GM23338 (cell line): ENCODE measurements around the gene SH3PXD2B. TPM values are rescaled to one million over a fixed set of nuclear protein-coding genes. Genes with fewer than 3 reads are reported as not detected.

Source experiments
- ATAC-seq: fragments of 200-7000 bp; cut with Tn5 transposase; 3 replicates; pipeline ENCODE4 v1.9.1; 2020
- DNase-seq: peaks from one replicate; pipeline ENCODE4 v3.0.0-alpha.2; 2015; ENCODE audit warnings: low spot score
- H2AFZ ChIP-seq: fragments of 200-600 bp; sonication (generic); 2 replicates; pipeline ENCODE4 v1.8.0; 2016; ENCODE audit warnings: antibody characterized with exemption, mild to moderate bottlenecking, moderate library complexity
- H3F3A ChIP-seq: fragments of 200-600 bp; sonication (generic); replicated peaks from 2 replicates; pipeline ENCODE4 v1.8.0; 2017; ENCODE audit warnings: antibody characterized with exemption, mixed run types, low read depth
- H3K27ac ChIP-seq: fragments of 200-600 bp; sonication (generic); 2 replicates; pipeline ENCODE4 v1.6.1; 2016; ENCODE audit warnings: low read depth
- H3K27me3 ChIP-seq: fragments of 200-600 bp; sonication (generic); 2 replicates; pipeline ENCODE4 v1.8.0; 2016; ENCODE audit warnings: mild to moderate bottlenecking, mixed run types, moderate library complexity; ENCODE audit not compliant: insufficient read depth
- H3K36me3 ChIP-seq: fragments of 200-600 bp; sonication (generic); 2 replicates; pipeline ENCODE4 v1.8.0; 2016; ENCODE audit warnings: mild to moderate bottlenecking; ENCODE audit not compliant: insufficient read depth
- H3K4me1 ChIP-seq: fragments of 200-600 bp; sonication (generic); 2 replicates; pipeline ENCODE4 v1.8.0; 2016; ENCODE audit warnings: mild to moderate bottlenecking, moderate library complexity; ENCODE audit not compliant: insufficient read depth
- H3K4me2 ChIP-seq: fragments of 200-600 bp; sonication (generic); 2 replicates; pipeline ENCODE4 v1.7.1; 2017; ENCODE audit warnings: mixed run types
- H3K4me3 ChIP-seq: fragments of 200-600 bp; sonication (generic); 2 replicates; pipeline ENCODE4 v1.6.1; 2016; ENCODE audit warnings: mixed run types
- H3K79me2 ChIP-seq: fragments of 200-600 bp; sonication (generic); replicated peaks from 2 replicates; pipeline ENCODE4 v1.8.0; 2017; ENCODE audit warnings: mild to moderate bottlenecking; ENCODE audit not compliant: insufficient read depth
- H3K9me2 ChIP-seq: fragments of 200-600 bp; sonication (generic); 2 replicates; pipeline ENCODE4 v1.8.0; 2017; ENCODE audit not compliant: insufficient read depth
- H4K20me1 ChIP-seq: fragments of 200-600 bp; sonication (generic); replicated peaks from 2 replicates; pipeline ENCODE4 v1.8.0; 2017; ENCODE audit warnings: mild to moderate bottlenecking; ENCODE audit not compliant: insufficient read depth
- H3K27ac Mint-ChIP-seq: 2 replicates; pipeline ENCODE4 v1.8.0; 2020; ENCODE audit warnings: inconsistent platforms, mild to moderate bottlenecking, moderate library complexity, mixed read lengths
- H3K27me3 Mint-ChIP-seq: 3 replicates; pipeline ENCODE4 v1.8.0; 2022; ENCODE audit warnings: low read depth, mild to moderate bottlenecking, moderate library complexity, mixed read lengths, inconsistent platforms; ENCODE audit not compliant: insufficient read depth, poor library complexity
- H3K36me3 Mint-ChIP-seq: 3 replicates; pipeline ENCODE4 v1.8.0; 2021; ENCODE audit warnings: low read depth, mild to moderate bottlenecking, inconsistent platforms, moderate library complexity, mixed read lengths
- H3K4me1 Mint-ChIP-seq: 3 replicates; pipeline ENCODE4 v1.8.0; 2020; ENCODE audit warnings: mild to moderate bottlenecking, inconsistent platforms, mixed read lengths
- H3K4me3 Mint-ChIP-seq: 3 replicates; pipeline ENCODE4 v1.8.0; 2021; ENCODE audit warnings: moderate library complexity, mild to moderate bottlenecking, inconsistent platforms, mixed read lengths
- H3K9me3 Mint-ChIP-seq: 3 replicates; pipeline ENCODE4 v1.8.0; 2020; ENCODE audit warnings: moderate library complexity, mild to moderate bottlenecking, inconsistent platforms, mixed read lengths
- CREB1 ChIP-seq: fragments of 250-450 bp; sonication (Bioruptor Pico); IDR thresholded peaks from 2 replicates; pipeline ENCODE4 v1.5.0; 2020; ENCODE audit warnings: low read depth, mild to moderate bottlenecking, moderate library complexity
- ETS1 ChIP-seq: IDR thresholded peaks from 2 replicates; pipeline ENCODE4 v1.6.1; 2016; ENCODE audit warnings: antibody characterized with exemption
- JUNB ChIP-seq: IDR thresholded peaks from one replicate; pipeline ENCODE4 v1.6.1; 2016; ENCODE audit warnings: antibody characterized with exemption; ENCODE audit not compliant: unreplicated experiment
- NANOG ChIP-seq: IDR thresholded peaks from 2 replicates; pipeline ENCODE4 v1.6.1; 2016; ENCODE audit warnings: antibody characterized with exemption, borderline replicate concordance
- POLR2AphosphoS5 ChIP-seq: IDR thresholded peaks from 2 replicates; pipeline ENCODE4 v1.6.1; 2016; ENCODE audit warnings: antibody characterized with exemption, low read depth
- STAT1 ChIP-seq: IDR thresholded peaks from one replicate; pipeline ENCODE4 v1.6.1; 2016; ENCODE audit warnings: antibody characterized with exemption; ENCODE audit not compliant: unreplicated experiment
- ZNF331 ChIP-seq: fragments of 250-450 bp; sonication (Bioruptor Pico); IDR thresholded peaks from 2 replicates; pipeline ENCODE4 v1.5.0; 2020; ENCODE audit warnings: low read depth, mild to moderate bottlenecking, moderate library complexity
- ZNF462 ChIP-seq: fragments of 250-450 bp; sonication (Bioruptor Pico); IDR thresholded peaks from 2 replicates; pipeline ENCODE4 v1.5.0; 2020; ENCODE audit warnings: mild to moderate bottlenecking, moderate library complexity
- polyA plus RNA-seq: library from polyadenylated mRNA; unstranded; fragments of >200 nt; fragmentation: Nextera tagmentation; extraction: Ambion mirVana; gene quantifications from 2 replicates; pipeline ENCODE4 v1.2.1, GENCODE V29; 2016
- total RNA-seq: library from RNA; depleted of rRNA; stranded (reverse); fragments of >200 nt; shearing (Covaris generic); gene quantifications from 2 replicates; pipeline ENCODE4 v1.2.3, GENCODE V29; 2014

Gene SH3PXD2B
- total and polyA plus RNA-seq, 2 experiments from 2014 or later, result 40.2 to 52.5 TPM

GRCh38 chr5:172493461-172493860, 39.1 kb upstream of the SH3PXD2B start:
- H3F3A ChIP-seq, result no peaks in the 10 kb centered on the region

More at GRCh38 chr5:172493461-172493860, 39.1 kb upstream of the SH3PXD2B start:
- ATAC-seq, result no peak
- Histone ChIP-seq H3K27ac (no peak overlapping the region), H3K4me2 (no peak overlapping the region), H3K4me3 (no peak overlapping the region), H3K36me3 (no peaks in the 10 kb centered on the region), H3K79me2 (no peaks in the 10 kb centered on the region), H3K9me2 (no peaks in the 10 kb centered on the region), H2AFZ (no peak overlapping the region), H3K4me1 (no peaks in the 10 kb centered on the region), H4K20me1 (no peaks in the 10 kb centered on the region), H3K27me3 (no peaks in the 10 kb centered on the region)
- Mint-ChIP-seq H3K4me1 (no peaks in the 10 kb centered on the region), H3K9me3 (no peaks in the 10 kb centered on the region), H3K36me3 (no peaks in the 10 kb centered on the region), H3K27ac (no peak overlapping the region), H3K4me3 (no peak overlapping the region), H3K27me3 (peaks cover 10% of the 10 kb centered on the region)
- TF ChIP-seq POLR2AphosphoS5 (no peak), ETS1 (no peak), ZNF462 (CRISPR knock-in tag) (no peak), STAT1 (no peak), CREB1 (CRISPR knock-in tag) (no peak), ZNF331 (CRISPR knock-in tag) (no peak), NANOG (no peak), JUNB (no peak)
- no peak for DNase-seq
